Cardiac septum (tissue), 1 donor: Measurements from ENCODE around the gene PSMB2. TPM values are rescaled to one million over a fixed set of nuclear protein-coding genes. Genes with fewer than 3 reads are reported as not detected.

Experiments used
- DNase-seq: peaks from one replicate; pipeline ENCODE4 v3.0.0-alpha.2; 2020; ENCODE audit warnings: low spot score
- intact Hi-C: fragments of 100-400 bp; cut with DNase I; formaldehyde crosslinking; loops from one replicate; pipeline ENCODE4 v1.14.0; 2022
- total RNA-seq: library from RNA; stranded (reverse); fragmentation: NEBNext Ultra II Directional; extraction: Animal tissue kit (Norgen Biotek cat#: 25700); gene quantifications from one replicate; pipeline ENCODE4 v1.2.1, GENCODE V29; 2021
- donor health status: DM: no; HTN: no; CAD: no.

Gene PSMB2
- total RNA-seq, 1 donor from 2014 or later: 35.6 TPM

DNA sequence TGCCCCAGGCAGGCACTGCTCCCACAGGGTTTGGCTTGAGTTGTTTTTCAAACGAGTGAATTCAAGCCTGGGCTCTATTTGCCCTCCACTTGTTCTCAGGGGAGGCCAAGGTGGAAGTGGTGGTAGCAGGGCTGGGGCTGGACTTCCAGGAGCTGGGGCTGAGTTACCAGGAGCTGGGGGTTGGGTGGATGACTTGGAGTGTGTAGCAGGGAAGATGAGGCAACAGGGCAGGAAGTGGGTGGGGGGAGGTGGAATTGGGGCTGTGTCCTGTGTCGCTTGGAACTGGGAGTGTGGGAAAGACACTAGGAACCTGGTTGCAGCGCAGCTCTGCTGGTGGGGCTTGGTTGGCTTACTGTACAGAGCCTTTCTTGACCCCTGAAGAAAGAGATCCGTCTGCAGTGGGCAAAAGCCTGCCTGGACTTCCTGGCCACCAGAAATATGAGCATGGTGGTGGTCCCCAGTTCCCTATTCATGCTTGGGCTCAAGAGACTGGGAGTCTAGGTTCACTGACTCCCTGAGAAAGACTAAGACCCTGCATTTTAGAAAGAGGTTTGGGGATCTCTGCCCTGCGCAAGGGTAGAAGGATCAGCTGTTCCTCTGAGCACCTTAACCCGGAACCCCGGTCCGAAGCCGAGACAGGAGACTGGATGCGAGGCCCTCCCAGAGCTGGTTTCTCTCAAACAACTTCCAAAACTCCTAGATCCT is 65.1 kb downstream of the PSMB2 start:
- no peak for DNase-seq
- intact Hi-C loops: no loop called here

DNA sequence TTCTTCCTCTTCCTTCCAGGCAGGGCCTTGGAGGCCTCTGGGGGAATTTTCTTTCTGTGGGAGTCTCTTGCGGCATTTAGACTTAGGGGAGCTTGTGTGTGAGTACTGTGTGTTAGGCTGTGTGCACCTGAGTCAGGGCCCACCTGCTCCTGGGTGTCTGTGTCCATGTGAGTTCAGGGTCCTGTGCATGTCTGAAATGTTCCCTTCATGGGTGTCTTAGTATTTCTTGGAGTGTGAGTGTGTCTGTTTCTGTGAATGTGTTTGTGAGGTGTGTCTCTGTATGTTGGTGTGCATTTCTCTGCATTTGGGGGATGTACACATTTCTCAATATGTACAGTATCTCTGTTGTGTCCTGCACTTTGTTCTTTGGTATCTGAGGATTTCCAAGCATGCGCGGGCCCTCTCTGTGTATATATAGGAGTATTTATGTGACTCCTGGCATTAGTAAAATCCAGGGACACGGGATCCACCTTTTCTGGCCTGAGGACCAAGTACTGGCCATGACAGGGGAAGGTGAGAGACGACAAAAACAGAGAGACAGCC is 65.8 kb downstream of the PSMB2 start:
- intact Hi-C loops: no loop called here
- DNase-seq: no peak

DNA sequence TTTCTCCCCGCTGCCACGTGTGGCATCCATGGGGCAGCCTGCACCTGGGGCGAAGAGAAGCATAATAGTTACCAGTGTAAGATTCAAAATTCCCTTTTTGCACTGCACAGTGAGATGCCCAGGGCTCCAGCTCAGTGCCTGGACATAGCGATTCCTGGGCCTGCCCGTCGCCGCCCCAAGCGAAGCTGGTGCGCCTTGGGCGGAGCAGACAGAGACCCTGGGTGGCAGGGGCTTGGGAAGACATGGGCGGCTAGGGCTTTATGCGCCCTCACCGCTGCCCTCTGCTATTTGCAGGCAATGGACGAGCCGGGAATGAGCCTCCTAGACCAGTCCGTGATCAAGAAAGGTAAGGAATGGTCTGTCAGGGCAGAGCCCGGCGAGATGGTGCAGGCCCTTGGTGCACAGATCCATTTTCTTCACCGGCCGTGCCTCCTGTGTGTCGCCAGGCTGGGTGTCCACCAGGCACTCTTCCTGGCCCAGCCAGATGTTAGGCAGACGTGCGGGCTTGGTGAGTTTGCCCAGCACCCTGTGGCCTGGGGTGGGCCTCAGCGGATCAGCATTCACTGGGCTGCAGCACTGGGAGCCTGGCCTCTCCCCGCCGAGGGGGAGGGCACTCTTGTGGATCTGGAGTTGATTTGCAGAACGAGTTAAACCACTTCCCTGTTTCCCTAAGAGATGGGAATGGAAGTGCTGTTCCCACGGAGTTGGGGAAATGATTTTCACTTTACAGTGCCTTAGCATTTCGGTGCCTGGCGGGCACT is 66.5 kb downstream of the PSMB2 start:
- intact Hi-C loops: no loop called here

DNA sequence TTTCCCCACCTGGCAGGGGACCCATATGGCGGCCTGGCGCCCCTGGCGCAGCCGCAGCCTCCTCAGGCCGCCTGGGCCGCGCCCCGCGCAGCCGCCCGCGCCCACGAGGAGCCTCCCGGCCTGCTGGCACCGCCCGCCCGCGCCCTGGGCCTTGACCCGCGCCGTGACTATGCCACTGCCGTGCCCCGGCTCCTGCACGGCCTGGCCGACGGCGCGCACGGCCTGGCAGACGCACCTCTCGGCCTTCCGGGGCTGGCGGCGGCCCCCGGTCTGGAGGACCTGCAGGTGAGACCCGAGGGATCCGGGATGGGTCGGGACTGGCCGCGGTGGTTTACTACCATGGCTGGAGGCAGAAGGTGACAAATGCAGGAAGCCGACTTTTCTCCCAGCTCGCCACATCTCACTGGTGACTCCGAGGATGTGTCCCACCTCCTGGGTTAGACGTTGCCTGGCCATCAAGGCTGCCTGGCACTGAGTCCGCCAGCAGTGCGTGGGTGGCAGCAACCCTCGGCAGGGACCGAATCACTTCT is 67.1 kb downstream of the PSMB2 start:
- peak; percentile 67 for DNase-seq
- intact Hi-C loops: no loop called here

More for the DNA sequence above, 66.5 kb downstream of the PSMB2 start:
- DNase-seq: peak; percentile 9

DNA sequence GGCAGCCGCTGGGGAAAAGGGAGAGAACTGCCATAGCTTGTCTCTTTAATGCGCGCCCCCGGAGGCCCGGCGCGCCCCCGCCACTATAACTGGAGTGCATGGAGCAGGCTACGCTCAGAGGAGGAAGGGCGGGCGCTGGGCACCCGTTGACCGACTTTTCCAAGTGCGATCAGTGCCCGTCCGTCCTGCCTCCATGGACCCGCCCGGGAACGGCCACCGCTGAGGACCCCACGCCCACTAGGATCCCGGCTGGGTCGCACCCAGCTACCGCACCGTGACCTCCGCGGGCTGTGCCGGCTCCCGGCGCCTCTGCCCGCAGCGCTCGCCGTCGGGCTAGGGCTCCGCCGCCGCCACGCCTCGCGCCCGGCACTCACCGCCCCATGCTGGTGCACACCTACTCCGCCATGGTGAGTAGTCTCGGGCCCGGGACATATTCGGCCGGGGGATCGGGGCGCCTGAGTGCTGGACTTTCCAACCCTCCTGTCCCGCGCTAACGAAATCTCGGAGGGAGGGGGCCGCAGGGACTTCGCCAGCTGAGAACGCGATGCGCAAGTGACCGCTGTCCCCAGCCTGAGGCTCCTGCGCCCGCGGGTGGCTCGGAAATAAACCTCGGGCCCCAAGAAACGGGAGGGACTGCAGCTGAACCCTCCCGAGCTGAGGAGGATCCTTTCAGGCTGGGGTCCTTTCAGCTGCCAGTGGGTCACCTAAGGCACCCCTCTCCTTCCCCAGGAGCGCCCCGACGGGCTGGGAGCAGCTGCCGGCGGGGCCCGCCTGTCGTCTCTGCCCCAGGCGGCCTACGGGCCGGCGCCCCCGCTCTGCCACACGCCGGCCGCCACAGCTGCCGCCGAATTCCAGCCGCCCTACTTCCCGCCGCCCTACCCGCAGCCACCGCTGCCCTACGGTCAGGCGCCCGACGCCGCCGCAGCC is 67.9 kb downstream of the PSMB2 start, which contains the start of gene TFAP2E:
Gene TFAP2E (plus strand): TSS at position 117 of the 927 bp plus-strand sequence. CDS start 264 bp downstream, at position 381.
- intact Hi-C loops: no loop called here

DNA sequence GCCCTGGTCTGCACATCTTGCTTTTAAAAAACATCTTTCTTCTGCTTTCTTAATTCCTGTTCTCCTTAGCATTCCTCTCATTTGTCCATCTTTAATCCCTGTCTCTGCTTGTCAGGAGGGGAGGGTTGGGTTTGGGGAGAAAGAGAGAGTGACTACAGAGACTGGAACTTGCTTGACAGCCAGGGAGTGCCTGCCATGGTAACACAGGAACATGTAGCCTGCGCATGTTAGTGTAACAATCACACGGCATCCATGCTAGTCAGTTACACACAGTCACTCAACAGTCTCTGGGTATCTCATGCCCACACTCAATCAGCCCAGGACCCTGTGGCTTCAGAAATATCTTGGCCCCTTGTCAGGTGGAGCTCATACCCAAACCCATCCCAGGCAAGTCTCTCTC is 69.0 kb downstream of the PSMB2 start:
- DNase-seq: peak; percentile 9
- intact Hi-C loops: no loop called here

More for the DNA sequence above, 67.9 kb downstream of the PSMB2 start, which contains the start of gene TFAP2E:
- DNase-seq: peak; percentile 67

DNA sequence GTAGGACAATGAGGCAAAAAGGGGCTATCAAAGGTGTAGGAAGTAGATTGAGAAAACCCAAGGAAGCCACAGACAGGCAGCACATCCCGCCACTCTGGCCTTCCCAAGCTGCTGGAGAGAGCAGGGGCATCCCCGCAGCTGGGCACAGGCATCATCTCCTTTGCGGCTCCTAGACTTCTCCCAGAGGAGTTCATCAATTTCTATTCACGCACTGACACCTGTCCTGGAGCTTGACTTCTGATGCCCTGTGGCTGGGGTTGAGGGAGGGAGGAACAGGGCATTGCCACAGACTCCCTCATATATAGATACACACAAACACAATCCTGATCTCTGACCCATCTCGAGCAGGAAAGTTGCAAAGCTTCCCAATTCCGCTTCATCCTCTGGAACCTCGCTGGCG is 70.1 kb downstream of the PSMB2 start:
- intact Hi-C loops: no loop called here
- peak; percentile 51 for DNase-seq

DNA sequence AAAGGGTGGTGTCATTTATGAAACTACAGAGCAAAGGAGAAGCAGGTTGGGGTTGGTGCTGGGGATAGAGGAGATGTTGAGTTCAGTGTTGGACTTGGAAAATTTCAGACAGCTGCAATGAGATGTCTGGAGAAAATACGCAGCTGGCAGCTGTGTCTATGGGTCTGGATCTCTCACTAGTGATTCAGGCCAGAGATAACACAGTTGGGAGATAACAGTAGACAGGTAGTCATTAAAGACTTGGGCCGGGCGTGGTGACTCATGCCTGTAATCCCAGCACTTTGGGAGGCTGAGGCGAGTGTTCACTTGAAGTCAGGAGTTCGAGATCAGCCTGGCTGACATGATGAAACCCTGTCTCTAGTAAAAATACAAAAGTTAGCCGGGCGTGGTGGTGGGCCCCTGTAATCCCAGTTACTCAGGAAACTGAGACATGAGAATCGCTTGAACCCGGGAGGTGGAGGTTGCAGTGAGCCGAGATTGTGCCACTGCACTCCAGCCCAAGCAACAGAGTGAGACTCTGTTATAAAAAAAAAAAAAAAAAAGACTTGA is 70.7 kb downstream of the PSMB2 start:
- intact Hi-C loops: no loop called here
- DNase-seq: peak; percentile 38

DNA sequence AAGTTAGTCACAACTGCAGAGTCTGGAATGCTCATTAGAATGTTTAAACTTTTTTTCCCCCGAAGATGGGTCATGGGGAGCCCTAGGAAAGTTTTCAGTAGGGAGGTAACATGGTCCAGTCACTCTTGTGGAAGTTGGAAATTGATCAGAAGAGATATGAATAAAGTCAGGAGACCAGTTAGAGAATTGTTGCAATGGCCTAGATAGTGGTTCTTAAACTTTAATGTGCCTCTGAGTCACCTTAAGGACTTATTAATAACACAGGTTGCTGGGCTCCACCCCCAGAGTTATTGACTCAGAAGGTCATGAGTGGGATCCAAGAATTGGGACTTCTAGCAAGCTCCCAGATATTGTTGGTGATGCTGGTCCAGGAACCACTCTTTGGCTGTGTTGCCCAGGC is 71.4 kb downstream of the PSMB2 start:
- DNase-seq: peak; percentile 44
- intact Hi-C loops: loop anchor here (1.0 to 2.0 kb wide), 2 partner anchors 157 to 205 kb away; no protein-coding TSS in a partner anchor

DNA sequence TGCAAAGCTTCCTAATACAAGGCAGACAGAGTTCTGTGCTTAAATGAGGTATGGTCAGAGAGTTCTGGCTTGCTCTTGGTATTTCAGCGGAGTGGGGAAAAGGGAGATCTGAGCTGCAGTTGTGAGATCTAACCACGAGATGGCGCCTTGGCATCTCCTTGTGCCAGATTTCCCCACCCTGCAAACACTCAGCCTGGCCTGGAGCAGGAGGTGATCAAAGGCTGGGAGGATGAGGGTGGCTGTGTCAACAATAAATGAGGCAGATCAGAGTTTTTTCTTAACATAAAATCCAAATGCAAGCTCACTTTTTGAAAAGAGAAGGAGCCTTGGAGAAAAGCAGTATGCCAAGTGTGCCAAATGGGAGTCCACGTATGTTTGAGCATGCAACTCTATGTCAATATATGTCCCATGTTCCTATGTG is 72.3 kb downstream of the PSMB2 start:
- intact Hi-C loops: loop anchor here (1.0 to 2.0 kb wide), 2 partner anchors 158 to 206 kb away; no protein-coding TSS in a partner anchor
- peak; percentile 75 for DNase-seq

DNA sequence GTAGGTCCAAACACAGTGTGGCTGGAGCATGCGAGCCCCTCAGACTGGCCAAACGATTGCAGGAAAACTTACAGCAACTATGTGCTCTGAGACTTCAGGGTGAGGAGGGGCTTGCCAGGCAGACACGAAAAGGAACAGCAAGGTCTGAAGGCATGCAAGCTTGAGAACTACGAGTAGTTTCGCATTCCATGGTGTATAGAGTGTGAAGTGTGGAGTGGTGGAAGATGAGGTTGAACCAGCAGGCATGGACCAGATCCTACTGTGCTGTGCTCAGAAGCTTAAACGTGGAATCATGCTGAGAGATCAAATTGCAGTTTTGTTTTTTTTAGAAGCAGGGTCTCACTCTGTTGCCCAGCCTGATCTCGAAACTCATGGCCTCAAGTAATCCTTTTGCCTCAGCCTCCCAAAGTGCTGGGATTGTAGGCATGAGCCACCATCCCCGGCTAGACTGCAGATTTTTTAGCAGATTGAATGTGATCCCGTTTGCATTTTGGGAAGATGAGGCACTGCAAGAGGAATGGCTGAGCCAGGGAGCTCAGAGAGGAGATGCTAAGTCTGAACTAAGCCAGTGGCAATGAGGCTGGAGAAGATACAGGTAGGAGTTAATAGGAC is 73.3 kb downstream of the PSMB2 start:
- peak; percentile 31 for DNase-seq
- intact Hi-C loops: loop anchor here (2.0 kb wide), 1 partner anchor 207 kb away; no protein-coding TSS in a partner anchor

DNA sequence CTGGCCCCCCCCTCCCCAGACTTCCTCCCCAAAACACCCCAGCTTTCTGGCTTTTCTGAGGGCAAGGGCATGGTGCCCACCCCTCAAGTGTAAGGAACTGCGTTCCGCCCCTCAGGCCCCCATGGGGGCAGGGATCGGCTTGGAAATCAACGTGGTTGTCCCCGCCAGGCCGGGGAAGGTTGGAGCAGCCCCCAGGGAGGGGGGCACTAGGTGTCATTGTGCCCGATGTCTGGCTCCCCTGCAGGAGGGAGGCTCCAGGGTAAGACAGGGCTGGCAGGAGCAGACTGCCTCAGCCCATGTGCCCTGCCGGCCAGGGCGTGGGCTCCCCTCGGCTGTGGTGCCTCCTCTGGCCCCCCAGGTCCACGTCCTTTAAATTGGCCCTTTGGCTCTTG is 75.6 kb downstream of the PSMB2 start:
- no peak for DNase-seq
- intact Hi-C loops: loop anchor here (2.0 kb wide), 1 partner anchor 115 kb away; no protein-coding TSS in a partner anchor

DNA sequence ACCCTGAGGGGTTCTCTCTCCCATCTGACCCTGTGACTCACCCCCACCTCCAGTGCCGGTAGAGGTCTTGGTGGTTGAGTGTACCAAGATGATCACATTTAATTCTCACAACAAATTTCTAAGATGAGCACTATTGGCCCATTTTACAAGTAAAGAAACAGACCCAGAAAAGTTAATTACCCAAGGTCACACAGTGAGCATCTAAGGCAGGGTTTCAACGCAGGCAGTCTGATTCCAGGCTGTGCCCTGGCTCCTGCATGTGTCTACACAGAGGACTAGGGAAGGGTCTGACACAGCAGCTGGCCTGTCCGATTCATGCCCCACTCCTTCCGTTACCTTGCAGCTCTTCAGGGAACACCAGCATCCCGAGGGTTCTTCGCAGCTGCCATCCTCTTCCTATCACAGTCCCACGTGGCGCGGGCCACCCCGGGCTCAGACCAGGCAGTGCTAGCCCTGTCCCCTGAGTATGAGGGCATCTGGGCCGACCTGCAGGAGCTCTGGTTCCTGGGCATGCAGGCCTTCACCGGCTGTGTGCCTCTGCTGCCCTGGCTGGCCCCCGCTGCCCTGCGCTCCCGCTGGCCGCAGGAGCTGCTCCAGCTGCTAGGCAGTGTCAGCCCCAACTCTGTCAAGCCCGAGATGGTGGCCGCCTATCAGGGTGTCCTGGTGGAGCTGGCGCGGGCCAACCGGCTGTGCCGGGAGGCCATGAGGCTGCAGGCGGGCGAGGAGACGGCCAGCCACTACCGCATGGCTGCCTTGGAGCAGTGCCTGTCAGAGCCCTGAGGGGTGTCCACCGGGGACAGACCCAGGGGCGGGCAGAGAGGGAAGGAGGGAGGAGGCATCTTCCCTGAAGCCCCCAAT is 76.2 kb downstream of the PSMB2 start:
- intact Hi-C loops: loop anchor here (2.0 kb wide), 1 partner anchor 114 kb away; no protein-coding TSS in a partner anchor
- peak; percentile 56 for DNase-seq

DNA sequence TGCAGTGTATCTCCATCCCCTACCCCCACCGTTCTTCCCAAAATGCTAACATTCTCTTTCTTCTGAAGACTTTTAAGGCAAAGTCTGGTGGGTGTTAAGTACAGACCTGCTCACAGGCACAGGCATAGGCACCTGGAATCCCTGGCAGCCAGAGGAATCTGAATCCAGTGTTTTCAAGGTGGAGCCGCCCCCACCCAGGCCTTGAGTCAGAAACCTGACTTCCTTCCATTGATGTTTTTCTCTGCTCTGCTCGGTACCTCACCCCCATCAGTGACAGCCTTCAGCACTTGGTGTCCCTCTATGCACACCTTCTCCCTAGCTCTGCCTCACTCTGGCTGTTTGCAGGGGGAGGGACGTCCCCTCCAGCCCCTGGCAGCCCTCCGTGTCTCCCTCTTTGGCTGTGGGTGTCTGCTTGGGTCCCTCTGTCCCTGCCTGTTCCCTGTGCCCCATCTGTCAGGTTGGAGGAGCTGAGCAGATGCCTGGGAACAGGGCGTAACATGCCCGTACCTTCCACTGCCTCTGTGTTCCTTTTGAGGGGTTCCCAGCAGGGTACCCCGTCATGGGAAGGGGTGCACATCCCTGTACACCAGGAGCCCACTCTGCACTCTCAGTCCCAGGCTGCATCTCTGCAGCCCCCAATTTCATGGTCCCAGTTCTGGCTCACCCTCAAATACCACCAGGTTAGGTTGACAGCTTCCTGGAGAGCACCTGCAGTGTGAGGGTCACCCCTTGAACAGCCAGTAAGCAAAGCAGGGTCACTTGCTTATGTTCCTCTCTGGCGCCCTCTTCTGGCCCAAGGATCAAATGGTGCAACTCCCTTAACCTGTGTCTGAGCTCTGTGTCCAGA is 77.1 kb downstream of the PSMB2 start:
- DNase-seq: peak; percentile 85
- intact Hi-C loops: loop anchor here (2.0 kb wide), 1 partner anchor 113 kb away; no protein-coding TSS in a partner anchor

DNA sequence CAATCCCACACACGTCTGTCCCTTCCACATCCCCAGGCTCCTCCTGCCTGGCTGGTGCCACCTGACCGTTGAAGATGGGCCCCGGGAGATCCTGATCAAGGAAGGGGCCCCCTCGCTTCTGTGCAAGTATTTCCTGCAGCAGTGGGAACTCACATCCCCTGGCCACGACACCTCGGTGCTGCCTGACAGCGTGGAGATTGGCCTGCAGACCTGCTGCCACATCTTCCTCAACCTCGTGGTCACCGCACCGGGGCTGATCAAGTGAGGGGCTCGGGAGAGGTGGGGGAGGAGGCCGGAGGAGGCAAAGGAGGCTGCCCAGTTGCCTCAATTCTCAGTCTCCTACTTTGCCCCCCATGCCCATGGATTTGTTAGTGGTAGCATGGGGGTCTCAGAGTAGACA is 78.2 kb downstream of the PSMB2 start:
- intact Hi-C loops: no loop called here

DNA sequence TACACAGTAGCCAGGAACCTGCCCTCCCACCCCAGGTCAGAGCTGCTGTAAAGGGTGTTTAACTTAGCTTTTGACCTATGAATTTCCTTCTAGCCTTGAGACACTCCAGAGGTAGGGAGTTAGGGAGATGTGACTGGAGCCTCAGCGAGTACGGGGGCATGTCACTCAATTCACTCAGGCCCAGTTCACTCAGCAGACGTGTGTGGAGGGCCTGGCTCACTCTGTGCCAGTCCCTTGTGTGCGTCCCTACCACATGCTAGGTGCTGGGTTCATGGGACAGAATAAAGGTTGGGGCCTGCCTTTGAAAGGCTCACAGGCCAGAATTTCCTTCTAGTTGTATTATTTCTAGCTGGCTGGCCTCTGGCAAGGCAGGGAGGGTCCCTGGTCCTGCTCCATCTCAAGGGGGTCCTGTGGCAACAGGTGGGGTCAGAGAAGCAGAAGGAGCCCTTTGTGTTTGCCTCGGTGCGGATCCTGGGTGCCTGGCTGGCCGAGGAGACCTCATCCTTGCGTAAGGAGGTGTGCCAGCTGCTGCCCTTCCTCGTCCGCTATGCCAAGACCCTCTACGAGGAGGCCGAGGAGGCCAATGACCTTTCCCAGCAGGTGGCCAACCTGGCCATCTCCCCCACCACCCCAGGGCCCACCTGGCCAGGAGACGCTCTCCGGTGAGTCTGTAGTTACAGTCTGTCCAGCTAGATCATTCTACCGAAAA is 79.2 kb downstream of the PSMB2 start:
- no peak for DNase-seq
- intact Hi-C loops: no loop called here

More for the DNA sequence above, 78.2 kb downstream of the PSMB2 start:
- DNase-seq: no peak
